ENCODE measurements around the gene BRD2.
A peak's percentile ranks its signal among the peaks of the same experiment; 100 is the strongest.
"Not testable (repeated sequence)": the region's sequence is repeated elsewhere in the genome, so short reads cannot be mapped to it uniquely, and the experiment has no call there.

BRD2 gene

GRCh38 chr6:32968093-32968866 lies at the start of gene BRD2:
TSS of gene BRD2 (plus strand) at chr6:32968594. CDS start at chr6:32972899, 4,305 bp downstream.
- peak; percentile 94 for DNase-seq

GRCh38 chr6:32920715-32921114 lies 47.7 kb upstream of the BRD2 start:
- DNase-seq, result no peak

GRCh38 chr6:32922083-32922482 lies 46.3 kb upstream of the BRD2 start:
- no peak for DNase-seq

- DNase-seq, result no peak
Measured at GRCh38 chr6:32931211-32931610, 37.2 kb upstream of the BRD2 start.

- DNase-seq, result peak; percentile 43
Measured at GRCh38 chr6:32932132-32932868, 36.1 kb upstream of the BRD2 start.

GRCh38 chr6:32933661-32934085 lies 34.7 kb upstream of the BRD2 start:
- peak; percentile 60 for DNase-seq

- no peak for DNase-seq
Measured at GRCh38 chr6:32935551-32936238, 32.7 kb upstream of the BRD2 start.

- no peak for DNase-seq
Measured at GRCh38 chr6:32936239-32937152, 31.9 kb upstream of the BRD2 start.

- no peak for DNase-seq
Measured at GRCh38 chr6:32937230-32937633, 31.2 kb upstream of the BRD2 start.

GRCh38 chr6:32938494-32938893 lies 29.9 kb upstream of the BRD2 start:
- no peak for DNase-seq

GRCh38 chr6:32940656-32941213 lies 27.7 kb upstream of the BRD2 start, which contains the start of gene HLA-DMB:
TSS of gene HLA-DMB (minus strand) at chr6:32941028. CDS start at chr6:32940807, 221 bp downstream.
- DNase-seq, result peak; percentile 49

- no peak for DNase-seq
Measured at GRCh38 chr6:32941214-32941768, 27.1 kb upstream of the BRD2 start.

- not testable (repeated sequence) for DNase-seq
Measured at GRCh38 chr6:32942555-32943123, 25.8 kb upstream of the BRD2 start.

GRCh38 chr6:32943864-32944649 lies 24.3 kb upstream of the BRD2 start:
- no peak for DNase-seq

GRCh38 chr6:32945108-32945760 lies 23.2 kb upstream of the BRD2 start:
- DNase-seq, result peak; percentile 44

- no peak for DNase-seq
Measured at GRCh38 chr6:32945953-32946352, 22.4 kb upstream of the BRD2 start.

- no peak for DNase-seq
Measured at GRCh38 chr6:32946893-32947292, 21.5 kb upstream of the BRD2 start.

GRCh38 chr6:32947552-32948465 lies 20.6 kb upstream of the BRD2 start:
- no peak for DNase-seq

- no peak for DNase-seq
Measured at GRCh38 chr6:32949113-32949512, 19.3 kb upstream of the BRD2 start.
